HTR-8/SVneo (cell line): ENCODE data around the gene CNTN5.

ENCODE experiments used
- DNase-seq: peaks from one replicate; pipeline ENCODE4 v3.0.0; 2011; ENCODE audit warnings: low spot score, mixed read lengths; ENCODE audit not compliant: insufficient read length
- FAIRE-seq: peaks from 2 replicates; lab custom pipeline; 2011; peaks lifted over from hg19 to GRCh38; lab: Jason Lieb, UNC

Gene CNTN5

DNA sequence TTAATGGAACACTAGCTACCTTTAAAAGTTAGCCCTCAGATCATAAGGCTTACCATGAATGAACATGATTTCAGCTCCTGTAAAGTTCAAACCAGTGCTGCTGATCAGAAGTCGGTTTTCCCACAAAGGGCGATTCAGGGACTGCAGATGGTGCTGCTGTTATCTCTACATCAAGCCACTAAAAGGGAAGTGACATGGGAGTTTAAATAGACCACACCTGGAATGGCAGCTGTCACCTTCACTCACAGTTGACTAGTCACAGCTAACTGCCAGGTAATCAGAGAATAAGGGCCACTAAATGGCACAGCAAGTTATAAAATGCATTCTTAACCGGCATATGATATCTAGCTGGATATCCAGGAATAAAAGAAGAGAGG, 1085.2 kb downstream of the CNTN5 start:
- DNase-seq: no peak
- FAIRE-seq: no peak

DNA sequence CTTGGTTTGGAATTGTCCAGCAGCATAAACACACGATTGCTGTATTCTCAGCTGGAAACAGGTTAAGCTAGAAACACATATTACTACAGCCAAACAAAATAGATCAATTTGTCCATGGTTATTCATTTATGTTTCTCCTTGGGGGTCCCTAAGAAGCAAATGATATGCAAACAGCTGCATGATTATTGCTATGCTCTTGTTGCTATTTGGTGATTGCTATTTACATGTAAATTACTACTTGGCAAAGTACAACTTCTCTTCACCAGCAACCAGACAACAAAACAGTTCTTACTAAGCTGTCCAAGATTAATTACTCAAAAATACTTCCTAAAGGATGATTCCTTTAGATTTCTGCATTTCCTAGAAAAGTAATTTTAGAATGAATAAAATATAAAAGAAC, 1098.4 kb downstream of the CNTN5 start:
- no peak for FAIRE-seq
- no peak for DNase-seq

DNA sequence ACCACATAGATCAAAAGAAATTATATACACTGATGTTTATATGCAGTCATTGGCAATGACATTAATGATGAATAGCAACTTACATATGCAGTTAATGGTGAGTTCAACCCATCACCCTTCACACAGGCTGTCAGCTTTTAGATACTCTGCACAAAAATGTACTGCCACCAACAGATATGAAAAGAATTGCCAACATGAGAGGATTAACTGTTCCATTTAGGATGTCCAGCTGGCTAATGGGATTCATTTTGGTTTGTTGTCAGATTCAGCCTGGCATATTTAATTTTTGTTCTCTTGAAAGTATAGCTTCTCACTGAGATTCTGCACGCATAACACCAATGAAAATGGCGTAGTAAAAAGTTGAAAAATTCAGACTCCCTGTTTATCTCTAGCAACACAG, 1112.4 kb downstream of the CNTN5 start:
- no peak for DNase-seq
- FAIRE-seq: no peak

DNA sequence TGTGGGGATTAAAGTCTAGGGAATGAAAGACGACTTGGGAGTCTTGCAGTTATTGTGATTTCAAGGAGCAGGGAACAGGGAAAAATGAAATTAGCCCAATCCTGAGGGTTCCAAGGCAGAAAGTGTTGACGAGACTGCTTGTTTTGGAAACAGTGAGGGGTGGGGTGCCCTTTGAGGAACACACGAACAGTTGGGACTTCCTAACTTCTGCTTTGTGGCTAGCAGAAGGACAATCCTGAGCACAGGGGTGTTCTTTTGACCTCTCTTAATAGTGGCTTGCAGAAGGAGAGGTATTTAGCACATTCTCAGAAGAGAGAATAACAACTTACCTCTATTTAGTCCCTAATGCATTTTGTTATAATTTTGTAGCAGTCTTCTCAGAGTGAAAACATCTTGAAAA, 1120.5 kb downstream of the CNTN5 start:
- FAIRE-seq (no peak), DNase-seq (no peak)

DNA sequence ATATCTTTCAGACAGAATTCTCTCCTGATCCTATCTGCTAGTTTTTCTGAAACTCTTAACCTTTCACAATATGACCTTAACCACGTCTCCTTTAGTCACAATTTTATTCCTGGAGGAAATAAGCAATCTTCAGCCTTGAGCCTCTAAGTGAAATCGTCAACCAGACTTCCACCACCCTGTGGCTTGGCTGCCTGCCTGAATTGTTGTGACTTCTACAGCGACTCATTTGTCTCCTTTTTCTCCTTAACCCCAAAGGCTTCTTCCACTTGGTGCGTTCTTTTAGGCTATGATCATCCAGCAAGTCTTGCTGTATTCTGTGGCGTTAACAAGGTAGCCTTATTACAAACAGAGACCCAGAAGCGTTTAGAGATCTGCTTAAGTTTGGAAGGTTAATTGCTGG, 1131.2 kb downstream of the CNTN5 start:
- no peak for FAIRE-seq

DNA sequence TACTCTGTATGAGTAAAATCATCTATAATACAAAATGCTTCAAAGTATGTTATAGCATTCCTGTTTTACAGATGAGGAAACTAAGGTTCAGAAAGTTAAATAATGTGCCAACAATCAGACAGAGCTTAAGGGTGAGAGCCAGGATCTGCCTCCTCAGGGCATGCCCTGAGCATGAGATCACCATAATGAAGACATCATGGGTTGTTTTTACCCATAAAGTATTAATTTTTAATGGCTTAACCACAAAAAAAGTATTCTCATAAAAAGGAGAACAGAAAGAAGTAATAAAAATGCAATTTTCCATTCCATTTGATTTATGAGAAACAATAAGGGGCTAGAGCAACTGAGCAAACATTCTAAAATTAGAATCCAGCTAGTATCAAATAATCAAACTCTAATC, 1132.0 kb downstream of the CNTN5 start:
- peak; percentile 8 for DNase-seq
- FAIRE-seq: no peak

More for the DNA sequence above, 1131.2 kb downstream of the CNTN5 start:
- DNase-seq: peak; percentile 3

DNA sequence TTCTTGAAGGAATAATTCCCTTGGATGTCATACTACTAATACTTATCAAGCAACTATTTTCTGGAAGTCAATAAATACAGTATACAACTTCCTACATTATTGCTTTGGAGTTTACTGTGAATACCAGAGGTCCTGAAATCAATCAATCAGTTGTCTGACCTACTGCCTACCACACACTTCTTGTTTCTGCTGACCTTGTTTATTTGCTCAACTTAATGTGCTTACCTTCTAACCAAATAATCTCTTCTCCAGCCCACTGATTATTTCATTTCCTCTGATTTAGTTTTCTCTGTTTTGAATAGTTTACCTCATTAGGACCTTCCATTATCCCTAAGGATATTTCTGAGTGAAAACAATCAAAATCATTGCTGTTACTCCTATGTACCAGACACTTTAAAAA, 1142.7 kb downstream of the CNTN5 start:
- FAIRE-seq: no peak
- no peak for DNase-seq

DNA sequence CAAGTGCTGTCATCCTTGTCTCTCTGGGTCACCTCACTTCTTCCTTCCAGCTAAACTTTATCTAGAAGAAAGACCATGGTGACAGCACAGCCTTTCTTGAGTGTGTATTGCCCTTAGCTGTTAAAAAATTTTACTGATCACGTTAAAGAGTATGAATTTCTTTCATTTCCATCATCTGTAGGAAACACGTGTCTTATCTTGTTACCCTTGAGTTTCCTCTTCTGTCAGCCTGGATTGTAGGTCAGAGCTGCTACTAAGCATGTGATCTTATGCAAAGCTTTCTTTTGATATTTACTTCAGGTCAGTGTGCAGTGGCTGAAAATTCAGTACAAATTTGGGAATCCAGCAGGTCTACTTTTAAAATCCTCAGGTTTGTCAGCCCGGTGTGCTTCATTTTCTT, 1154.1 kb downstream of the CNTN5 start:
- DNase-seq (no peak), FAIRE-seq (peak; percentile 71)

DNA sequence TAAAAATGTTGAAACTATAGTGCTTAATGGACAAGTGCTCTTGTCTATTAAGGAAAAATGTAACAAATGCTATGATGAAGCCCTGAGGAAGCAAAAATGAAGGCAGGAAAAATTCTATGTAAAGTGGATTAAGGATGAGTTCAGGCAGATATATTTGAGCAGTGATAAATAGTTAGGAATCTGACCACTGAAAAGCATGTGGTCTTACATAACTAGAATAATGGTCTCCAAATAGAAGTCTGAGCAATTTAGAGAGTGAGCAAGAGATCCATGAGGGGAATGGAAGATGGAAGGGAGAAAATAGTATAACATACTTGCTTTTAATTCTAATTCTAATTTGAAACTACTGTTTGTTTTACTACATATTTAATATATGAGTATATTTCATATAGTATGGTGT, 1155.7 kb downstream of the CNTN5 start:
- DNase-seq: no peak
- no peak for FAIRE-seq

DNA sequence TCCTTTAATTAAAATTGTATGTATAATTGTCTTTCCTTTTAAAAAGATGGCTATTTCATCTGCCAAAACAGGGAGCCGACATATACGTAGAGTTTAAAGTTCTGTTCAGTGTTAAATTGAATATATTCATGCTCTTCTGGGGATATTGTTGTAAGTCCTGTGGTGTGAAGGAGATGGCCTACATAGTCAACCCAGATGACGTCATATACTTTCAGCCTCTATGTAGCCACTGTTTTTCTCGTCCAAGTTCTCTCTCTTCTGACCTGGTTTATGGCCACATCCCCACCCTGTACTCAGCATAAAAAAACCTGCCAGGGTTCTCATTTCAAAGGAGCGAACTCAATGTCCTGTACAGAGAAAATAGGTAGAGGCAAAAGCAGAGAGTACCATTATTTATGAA, 1156.9 kb downstream of the CNTN5 start:
- DNase-seq (no peak), FAIRE-seq (no peak)

DNA sequence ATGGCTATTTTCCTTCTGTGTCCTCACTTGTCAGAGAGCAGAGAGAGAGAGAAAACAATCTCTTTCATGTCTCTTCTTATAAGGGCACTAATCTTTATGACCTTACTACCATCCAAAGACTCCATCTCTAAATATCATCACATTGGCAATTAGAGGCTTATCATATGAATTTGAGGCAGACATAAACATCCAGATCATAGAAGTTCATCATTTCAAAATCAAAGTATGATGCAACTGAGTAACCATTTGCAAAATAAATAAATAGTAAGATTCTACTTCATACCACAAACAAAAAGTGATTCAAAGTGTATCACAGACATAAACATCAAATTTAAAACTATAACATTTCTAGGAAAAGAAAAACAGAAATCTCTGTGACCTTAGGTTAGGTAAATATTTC, 1161.6 kb downstream of the CNTN5 start:
- DNase-seq (no peak), FAIRE-seq (no peak)

DNA sequence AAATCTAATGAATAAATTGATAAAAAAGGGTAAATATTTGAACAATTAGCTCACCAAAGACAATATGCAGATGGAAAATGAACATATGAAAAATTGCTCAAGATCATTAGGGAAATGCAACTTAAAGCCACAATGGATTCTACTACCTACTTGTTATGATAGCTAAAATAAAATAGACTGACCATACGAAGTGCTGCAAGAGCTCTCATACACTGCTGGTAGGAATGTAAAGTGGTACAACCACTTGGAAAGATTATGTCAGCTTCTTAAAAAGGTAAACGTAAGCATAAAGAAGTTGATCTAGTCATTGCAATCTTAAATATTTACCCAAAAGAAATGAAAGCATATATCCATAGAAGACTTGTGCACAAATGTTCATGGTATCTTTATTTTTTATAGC, 1162.2 kb downstream of the CNTN5 start:
- DNase-seq: no peak
- FAIRE-seq: no peak

DNA sequence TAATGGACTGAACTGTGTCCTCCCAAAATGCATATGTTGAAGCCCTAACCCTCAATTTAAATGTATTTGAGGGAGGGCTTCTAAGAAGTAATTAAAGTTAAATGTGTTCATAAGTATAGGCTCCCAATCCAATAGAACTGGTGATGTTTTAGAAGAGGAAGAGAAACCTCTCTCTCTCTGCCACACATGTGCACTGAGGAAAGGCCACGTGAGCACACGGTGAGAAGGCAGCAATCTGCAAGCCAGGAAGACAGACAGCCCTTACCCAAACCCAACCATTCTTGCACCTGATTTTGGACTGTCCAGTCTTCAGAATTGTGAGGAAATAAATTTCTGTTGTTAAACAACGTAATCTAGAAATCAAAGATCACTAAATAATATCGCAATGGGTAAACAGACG, 1164.8 kb downstream of the CNTN5 start:
- FAIRE-seq (peak; percentile 23), DNase-seq (no peak)

DNA sequence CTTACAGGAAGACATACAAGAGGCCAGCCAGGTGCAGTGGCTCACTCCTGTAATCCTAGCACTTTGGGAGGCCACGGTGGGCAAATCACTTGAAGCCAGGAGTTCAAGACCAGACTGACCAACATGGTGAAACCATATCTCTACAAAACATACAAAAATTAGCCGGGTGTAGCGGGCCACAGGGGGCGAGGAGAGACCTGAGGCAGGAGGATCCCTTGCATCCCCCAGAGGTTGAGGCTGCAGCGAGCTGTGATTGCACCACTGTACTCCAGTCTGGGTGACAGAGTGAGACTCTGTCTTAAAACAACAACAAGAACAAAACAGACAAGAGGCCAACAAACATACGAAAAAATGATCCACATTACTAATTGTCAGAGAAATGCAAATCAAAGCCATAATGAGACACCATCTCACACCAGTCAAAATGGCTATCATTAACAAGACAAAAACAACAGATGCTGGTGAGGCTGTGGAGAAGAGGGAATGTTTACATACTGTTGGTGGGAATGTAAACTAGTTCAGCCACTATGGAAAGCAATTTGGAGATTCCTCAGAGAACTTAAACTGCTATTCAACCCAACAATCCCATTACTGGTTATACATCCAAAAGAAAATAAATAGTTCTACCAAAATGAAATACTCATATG, 1167.5 kb downstream of the CNTN5 start:
- DNase-seq: no peak
- peak; percentile 44 for FAIRE-seq

DNA sequence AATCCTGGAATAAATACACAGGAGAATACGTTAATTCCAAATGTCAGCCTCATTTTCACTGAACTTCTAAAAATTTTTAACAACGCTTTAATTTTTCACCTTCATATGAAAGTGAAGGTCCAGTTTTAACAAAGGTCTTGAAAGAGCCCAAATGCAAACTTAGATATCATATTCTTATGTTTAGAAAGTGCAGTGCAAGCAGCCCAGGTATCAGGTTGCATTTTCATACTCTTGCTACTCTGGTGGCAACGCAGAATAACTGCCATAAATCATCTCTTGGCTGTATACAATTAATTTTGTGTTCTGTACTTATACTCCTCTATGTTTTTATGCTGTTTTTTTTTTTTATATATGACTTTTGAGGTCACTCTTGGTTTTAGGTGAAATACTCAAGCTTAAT, 1169.6 kb downstream of the CNTN5 start:
- DNase-seq (no peak), FAIRE-seq (no peak)

DNA sequence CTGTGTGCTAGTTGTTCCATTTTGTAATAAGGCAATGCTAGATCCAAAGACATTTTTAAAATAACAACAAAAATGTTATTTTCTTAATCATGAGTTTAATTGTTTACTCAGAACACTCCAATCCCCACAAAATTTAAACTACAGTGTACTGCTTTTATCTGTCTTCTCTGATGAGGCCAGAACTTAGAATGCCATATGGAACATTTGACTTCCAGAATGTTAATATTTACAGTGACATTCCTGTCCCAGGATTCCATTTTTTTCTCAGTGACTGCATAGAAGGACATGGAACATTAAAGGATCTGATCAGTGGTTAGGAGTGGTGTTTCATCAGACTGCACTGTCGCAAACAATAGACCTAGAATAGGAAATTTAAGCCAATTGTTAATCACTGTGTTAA, 1171.4 kb downstream of the CNTN5 start:
- DNase-seq: no peak
- no peak for FAIRE-seq

DNA sequence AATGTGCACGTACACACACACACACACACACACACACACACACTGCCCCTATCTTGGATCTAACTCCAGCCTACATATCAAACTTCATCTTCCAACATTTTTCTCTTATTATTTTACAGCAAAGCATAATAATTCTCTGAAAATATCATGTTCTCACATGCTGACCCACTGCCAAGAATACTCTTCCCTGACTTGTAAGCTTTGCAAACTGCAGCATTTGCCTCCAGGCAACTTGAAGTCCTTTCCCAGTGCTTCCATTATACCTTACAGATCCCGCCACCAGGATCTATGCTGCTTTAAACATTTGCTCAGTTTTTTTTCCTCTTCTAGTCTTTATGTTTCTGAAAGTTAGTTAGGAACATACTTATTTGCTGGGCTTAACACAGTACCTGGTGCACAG, 1183.0 kb downstream of the CNTN5 start:
- no peak for DNase-seq
- FAIRE-seq: no peak

DNA sequence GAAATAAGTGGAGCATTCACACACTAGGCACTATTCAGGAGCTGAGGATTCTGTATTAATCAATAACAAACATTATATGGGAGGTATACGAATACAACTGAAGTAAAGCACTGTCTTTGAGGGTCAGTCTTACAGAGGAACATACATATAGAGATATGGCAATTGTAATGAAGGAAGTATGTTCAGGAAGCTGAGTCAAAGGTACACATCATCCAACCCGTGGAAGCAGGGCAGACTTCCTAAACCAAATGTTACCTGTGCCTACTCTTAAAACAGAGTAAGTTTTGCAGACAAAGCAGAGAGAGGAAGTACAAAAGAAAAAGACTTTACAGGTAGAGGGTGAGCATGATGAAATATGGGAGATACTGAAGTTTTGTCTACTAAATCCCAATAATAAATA, 1185.2 kb downstream of the CNTN5 start:
- no peak for FAIRE-seq
- DNase-seq: no peak

DNA sequence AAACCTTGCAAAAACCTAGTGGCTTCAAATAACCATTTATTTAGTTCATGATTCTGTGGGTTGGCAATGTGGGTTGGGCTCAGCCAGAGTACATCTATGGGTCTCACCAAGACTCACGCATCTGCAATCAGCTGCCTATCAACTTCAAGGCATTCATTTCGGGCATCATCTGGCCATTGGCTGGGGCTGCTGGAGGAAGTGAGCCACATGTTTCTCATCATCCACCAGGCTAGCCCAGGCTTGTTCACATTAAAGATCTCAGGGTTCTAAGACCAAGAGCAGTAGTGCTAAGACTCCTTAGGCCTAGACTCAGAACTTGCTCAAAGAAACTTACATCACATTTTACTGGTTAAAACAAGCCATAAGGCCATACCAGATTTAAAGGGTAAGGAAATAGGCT, 1187.5 kb downstream of the CNTN5 start:
- DNase-seq (no peak), FAIRE-seq (peak; percentile 38)

DNA sequence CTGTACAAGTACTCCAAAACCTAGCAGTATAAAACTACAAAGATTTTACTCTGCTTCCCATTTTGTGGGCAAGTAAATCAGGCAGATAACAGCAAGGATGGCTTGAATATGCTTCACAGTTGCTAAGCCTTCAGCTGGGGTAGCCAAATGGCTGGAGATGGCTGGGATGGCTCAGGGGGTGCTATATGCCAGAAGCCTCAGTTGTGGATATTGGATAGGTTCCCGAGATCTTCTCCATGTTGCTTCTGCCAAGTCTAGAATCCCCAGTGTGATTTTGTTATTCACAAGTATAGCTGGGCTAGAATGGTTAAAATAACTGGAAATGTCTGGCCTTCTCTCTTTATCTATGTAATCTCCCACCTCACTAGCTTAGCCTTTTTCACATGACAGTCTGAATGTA, 1194.0 kb downstream of the CNTN5 start:
- no peak for DNase-seq
- no peak for FAIRE-seq

DNA sequence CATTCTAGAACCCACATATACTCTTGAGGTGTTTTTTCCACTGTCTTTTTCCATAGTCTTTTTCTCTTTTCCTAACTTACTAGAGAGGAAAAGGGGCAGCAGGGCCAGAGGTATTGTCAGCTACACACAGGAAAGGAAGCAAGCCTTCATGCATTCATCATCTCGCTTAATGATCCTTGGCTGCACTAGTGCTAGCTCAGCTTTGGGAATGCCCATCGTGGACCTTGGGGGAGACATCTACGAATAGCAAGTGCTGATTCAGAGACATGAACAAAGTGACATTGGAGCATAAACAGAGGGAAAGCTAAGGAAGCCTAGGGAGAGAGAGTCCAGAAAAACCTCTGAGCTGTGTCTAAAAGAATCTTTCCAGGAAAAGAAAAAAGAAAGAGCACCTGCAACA, 1200.1 kb downstream of the CNTN5 start:
- no peak for DNase-seq
- FAIRE-seq: no peak

DNA sequence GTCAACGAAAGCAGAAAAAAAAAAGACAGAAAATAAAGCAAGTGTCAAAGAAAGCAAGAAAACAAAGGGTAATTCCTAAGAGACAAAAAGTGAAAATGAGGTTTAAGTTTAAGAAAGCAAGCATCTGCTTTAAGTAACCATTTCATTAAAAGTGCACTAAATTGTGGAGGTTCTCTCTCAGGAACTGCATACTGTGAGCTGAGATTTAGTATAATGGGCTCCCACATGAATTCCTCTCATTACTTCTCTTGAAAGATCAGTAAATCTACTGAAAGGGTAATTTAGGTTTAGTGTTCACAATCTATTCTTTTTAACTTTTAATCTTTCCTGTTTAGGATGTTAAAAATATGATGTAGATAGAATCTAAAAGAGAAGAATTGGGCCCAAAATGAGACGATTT, 1201.0 kb downstream of the CNTN5 start:
- FAIRE-seq (no peak), DNase-seq (no peak)

DNA sequence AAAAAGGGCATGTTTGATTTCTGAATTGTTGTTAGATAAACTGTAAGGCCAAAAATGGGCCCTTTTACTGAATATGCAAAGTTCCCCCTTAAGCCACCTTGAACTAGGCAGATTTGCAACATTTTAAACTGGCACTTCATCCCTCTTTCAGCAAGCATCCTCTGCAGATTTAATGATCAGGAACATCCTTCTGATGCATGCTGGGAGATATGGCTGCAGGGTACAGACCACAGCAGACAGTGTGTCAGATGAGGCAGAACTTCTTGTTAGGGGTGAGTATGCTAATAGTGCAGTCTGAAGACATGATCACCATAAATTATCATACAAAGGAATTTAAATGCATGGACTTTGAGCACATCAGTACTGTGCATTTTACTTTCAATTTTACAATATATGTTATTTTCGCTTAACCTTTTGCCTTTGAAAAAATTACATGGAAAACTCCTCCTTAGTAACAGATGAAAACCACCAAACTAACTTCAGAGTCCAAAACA, 1203.8 kb downstream of the CNTN5 start:
- DNase-seq (no peak), FAIRE-seq (no peak)
